Measurements from ENCODE around the gene CTXN3. TPM values are rescaled to one million over a fixed set of nuclear protein-coding genes. Genes with fewer than 3 reads are reported as not detected.

The CTXN3 gene
- total RNA-seq, 2 donors from 2014 or later: not detected

- WGBS, 2 donors: 88% methylated on average over 4 of the region's 4 CpGs
- TF ChIP-seq POLR2A (IDR thresholded peaks at IDR 0.05) (no peak), CTCF (IDR thresholded peaks at IDR 0.05) (no peak)
- ATAC-seq: no peak
- no peak overlapping the region for H3K27ac ChIP-seq
- no peak overlapping the region for H3K4me3 ChIP-seq
- H3K4me1 ChIP-seq: no peaks in the 10 kb centered on the region
- H3K27me3 ChIP-seq: no peaks in the 10 kb centered on the region
- DNase-seq: no peak
- H3K9me3 ChIP-seq: no peaks in the 10 kb centered on the region
- intact Hi-C loops (cut with DNase I): no loop called here
- no peaks in the 10 kb centered on the region for H3K36me3 ChIP-seq (replicated peaks in 1 of 2; ENCODE audit: insufficient read depth in 1 of 2, low read depth in 2 of 2)
These were observed 36.3 kb upstream of the CTXN3 start for GRCh38 chr5:127612441-127613141.

- TF ChIP-seq CTCF (IDR thresholded peaks at IDR 0.05) (no peak), POLR2A (IDR thresholded peaks at IDR 0.05) (no peak)
- no peak overlapping the region for H3K4me3 ChIP-seq
- H3K4me1 ChIP-seq: no peaks in the 10 kb centered on the region
- DNase-seq (no peak), ATAC-seq (no peak)
- no peaks in the 10 kb centered on the region for H3K27me3 ChIP-seq
- H3K36me3 ChIP-seq (replicated peaks in 1 of 2; ENCODE audit: insufficient read depth in 1 of 2, low read depth in 2 of 2): no peaks in the 10 kb centered on the region
- H3K9me3 ChIP-seq: no peaks in the 10 kb centered on the region
- intact Hi-C loops (cut with DNase I): no loop called here
- 72 to 73% methylated on average over 2 of the region's 2 CpGs for WGBS, 2 donors
- no peak overlapping the region for H3K27ac ChIP-seq
These were observed 33.0 kb upstream of the CTXN3 start for GRCh38 chr5:127615916-127616315.

GRCh38 chr5:127619908-127620479, 28.9 kb upstream of the CTXN3 start:
- WGBS, 2 donors: 84 to 85% methylated on average over 5 of the region's 5 CpGs

GRCh38 chr5:127621601-127622325, 27.1 kb upstream of the CTXN3 start:
- WGBS, 2 donors: 55 to 58% methylated on average over 4 of the region's 4 CpGs
- TF ChIP-seq POLR2A (IDR thresholded peaks at IDR 0.05) (no peak), CTCF (IDR thresholded peaks at IDR 0.05) (no peak)
- peak; percentile 70 for ATAC-seq

More at GRCh38 chr5:127619908-127620479, 28.9 kb upstream of the CTXN3 start:
- ATAC-seq (no peak), DNase-seq (no peak)
- Histone ChIP-seq H3K4me3 (no peak overlapping the region), H3K27ac (no peak overlapping the region), H3K4me1 (no peaks in the 10 kb centered on the region), H3K36me3 (replicated peaks in 1 of 2; ENCODE audit: insufficient read depth in 1 of 2, low read depth in 2 of 2) (no peaks in the 10 kb centered on the region), H3K27me3 (no peaks in the 10 kb centered on the region), H3K9me3 (no peaks in the 10 kb centered on the region)
- TF ChIP-seq POLR2A (IDR thresholded peaks at IDR 0.05): no peak
- no peak for TF ChIP-seq CTCF (IDR thresholded peaks at IDR 0.05)
- intact Hi-C loops (cut with DNase I): no loop called here

More at GRCh38 chr5:127621601-127622325, 27.1 kb upstream of the CTXN3 start:
- Histone ChIP-seq H3K9me3 (no peaks in the 10 kb centered on the region), H3K4me1 (no peaks in the 10 kb centered on the region), H3K27ac (no peak overlapping the region), H3K4me3 (no peak overlapping the region), H3K36me3 (replicated peaks in 1 of 2; ENCODE audit: insufficient read depth in 1 of 2, low read depth in 2 of 2) (no peaks in the 10 kb centered on the region), H3K27me3 (no peaks in the 10 kb centered on the region)
- DNase-seq: no peak
- intact Hi-C loops (cut with DNase I): no loop called here
